B cell (primary cell): ENCODE data around the gene DLG2. TPM values are rescaled to one million over a fixed set of nuclear protein-coding genes. Genes with fewer than 3 reads are reported as not detected.

Experiments
- ATAC-seq: fragments of 200-7000 bp; cut with Tn5 transposase; one replicate; pipeline ENCODE4 v1.10.0; 2021; ENCODE audit warnings: low read depth, mild to moderate bottlenecking, moderate number of reproducible peaks, moderate library complexity
- CTCF ChIA-PET: fragments of 350-600 bp; sonication (Branson Sonifier 250); formaldehyde crosslinking; loops from one replicate; lab custom pipeline; 2021; ENCODE audit warnings: antibody characterized with exemption, inconsistent platforms; lab: Charles Lee
- POLR2A ChIA-PET: fragments of 350-600 bp; sonication (Branson Sonifier 250); formaldehyde crosslinking; loops from one replicate; lab custom pipeline; 2021; ENCODE audit warnings: antibody characterized with exemption; lab: Charles Lee
- DNase-seq: peaks from one replicate; pipeline ENCODE4 v3.0.0; 2013
- H2AFZ ChIP-seq: 2 replicates; pipeline ENCODE4 v1.6.1; 2012; ENCODE audit warnings: mild to moderate bottlenecking, low read depth, low read length; ENCODE audit not compliant: insufficient read depth, poor library complexity, severe bottlenecking
- H3K27ac ChIP-seq, 2 donors: 1 replicate in 1 of 2; 2 replicates in 1 of 2; pipeline ENCODE4 v1.5.1; 2012 to 2013; ENCODE audit warnings: low read length in 2 of 2, mild to moderate bottlenecking in 2 of 2, moderate library complexity in 1 of 2
- H3K27me3 ChIP-seq, 4 experiments: fragments of 200-600 bp in 1 of 4; sonication (generic) in 1 of 4; replicated peaks in 1 of 4; 1 replicate in 2 of 4; 2 replicates in 2 of 4; pipeline versions ENCODE4 v1.6.1 to v1.7.0; 2013 to 2016; ENCODE audit warnings: low read length in 3 of 4, mild to moderate bottlenecking in 2 of 4, mixed read lengths in 1 of 4, moderate library complexity in 1 of 4; ENCODE audit not compliant: insufficient read depth in 4 of 4, control insufficient read depth in 3 of 4; ENCODE audit errors: control extremely low read depth in 1 of 4
- H3K36me3 ChIP-seq, 2 experiments: replicated peaks in 1 of 2; 1 replicate in 1 of 2; 2 replicates in 1 of 2; pipeline versions ENCODE4 v1.6.1 to v1.7.1; 2013; ENCODE audit warnings: low read length in 1 of 2; ENCODE audit not compliant: insufficient read depth in 2 of 2, control insufficient read depth in 1 of 2; ENCODE audit errors: control extremely low read depth in 1 of 2, extremely low read depth in 1 of 2
- H3K4me1 ChIP-seq, 2 donors: fragments of 200-600 bp in 1 of 2; sonication (generic) in 1 of 2; 1 replicate in 1 of 2; 2 replicates in 1 of 2; pipeline versions ENCODE4 v1.5.1 to v1.6.1; 2013 to 2017; ENCODE audit warnings: low read length in 2 of 2; ENCODE audit not compliant: control insufficient read depth in 2 of 2, insufficient read depth in 2 of 2
- H3K4me2 ChIP-seq: replicated peaks from 2 replicates; pipeline ENCODE3; 2012; ENCODE audit warnings: mild to moderate bottlenecking, low read depth, low read length; ENCODE audit not compliant: poor library complexity, severe bottlenecking
- H3K4me3 ChIP-seq, 5 experiments: fragments of 200-600 bp in 1 of 5; sonication (generic) in 1 of 5; 1 replicate in 3 of 5; 2 replicates in 2 of 5; pipeline versions ENCODE4 v1.5.1 to v1.7.0; 2011 to 2016; ENCODE audit warnings: low read length in 4 of 5, mild to moderate bottlenecking in 4 of 5, low read depth in 2 of 5, control low read depth in 1 of 5, moderate library complexity in 1 of 5; ENCODE audit not compliant: insufficient read depth in 1 of 5; ENCODE audit errors: control extremely low read depth in 1 of 5, extremely low read depth in 1 of 5
- H3K79me2 ChIP-seq: fragments of 200-600 bp; sonication (generic); one replicate; pipeline ENCODE4 v1.6.0; 2016; ENCODE audit warnings: low read length; ENCODE audit not compliant: control insufficient read depth, insufficient read depth
- H3K9ac ChIP-seq: fragments of 200-600 bp; sonication (generic); 2 replicates; pipeline ENCODE4 v1.6.1; 2017; ENCODE audit warnings: mild to moderate bottlenecking, low read length, moderate library complexity
- H3K9me3 ChIP-seq, 3 donors: one replicate each; pipeline versions ENCODE4 v1.6.1 to v1.7.1; 2013; ENCODE audit warnings: low read length in 2 of 3; ENCODE audit not compliant: control insufficient read depth in 2 of 3, insufficient read depth in 1 of 3; ENCODE audit errors: control extremely low read depth in 1 of 3
- H4K20me1 ChIP-seq: 2 replicates; pipeline ENCODE4 v1.6.0; 2012; ENCODE audit warnings: mild to moderate bottlenecking, low read length; ENCODE audit not compliant: insufficient read depth, control insufficient read depth, poor library complexity, severe bottlenecking
- H3K27ac Mint-ChIP-seq: one replicate; pipeline ENCODE4 v1.8.0; 2021; ENCODE audit warnings: mixed read lengths
- H3K27me3 Mint-ChIP-seq: one replicate; pipeline ENCODE4 v1.8.0; 2021; ENCODE audit warnings: mixed read lengths
- H3K4me1 Mint-ChIP-seq: one replicate; pipeline ENCODE4 v1.8.0; 2021; ENCODE audit warnings: mixed read lengths
- H3K4me3 Mint-ChIP-seq: one replicate; pipeline ENCODE4 v1.8.0; 2021; ENCODE audit warnings: mixed read lengths
- H3K9me3 Mint-ChIP-seq: one replicate; pipeline ENCODE4 v1.8.0; 2022; ENCODE audit warnings: mixed read lengths; ENCODE audit not compliant: insufficient read depth
- EZH2 ChIP-seq: IDR thresholded peaks from 2 replicates; pipeline ENCODE4 v1.6.1; 2012; ENCODE audit warnings: borderline replicate concordance, low read depth, mild to moderate bottlenecking, moderate library complexity, low read length; ENCODE audit not compliant: insufficient read depth, poor library complexity, severe bottlenecking
- WGBS: methylation state at CpG from one replicate; pipeline ENCODE4 v1.1.5; 2013; ENCODE audit warnings: missing lambda C conversion rate; ENCODE audit not compliant: insufficient coverage; 5-methylcytosine and 5-hydroxymethylcytosine counted together
- intact Hi-C: fragments of 100-400 bp; cut with micrococcal nuclease; formaldehyde crosslinking; loops from one replicate; pipeline ENCODE4 v1.10.0; 2022
- polyA plus RNA-seq: library from polyadenylated mRNA; depleted of rRNA; stranded (reverse); fragments of >200 nt; gene quantifications from 2 replicates; pipeline ENCODE4 v1.2.3, GENCODE V29; 2012
- total RNA-seq, 2 donors: library from RNA; stranded (reverse); fragments of 120-200 nt in 1 of 2; gene quantifications; 1 replicate in 1 of 2; 2 replicates in 1 of 2; pipeline versions ENCODE4 v1.2.3 to v1.2.4, GENCODE V29; 2013 to 2022
- TF ChIP-seq, protein P1 (sequence below): fragments of 200-600 bp; IDR thresholded peaks from one replicate; pipeline ENCODE4 v1.8.0; 2022; ENCODE audit warnings: antibody characterized with exemption, mild to moderate bottlenecking

DLG2 gene
- total and polyA plus RNA-seq, 2 donors (not counting 1 experiment from before 2014, with no cell fraction given): 0.54 to 5.4 TPM

DNA sequence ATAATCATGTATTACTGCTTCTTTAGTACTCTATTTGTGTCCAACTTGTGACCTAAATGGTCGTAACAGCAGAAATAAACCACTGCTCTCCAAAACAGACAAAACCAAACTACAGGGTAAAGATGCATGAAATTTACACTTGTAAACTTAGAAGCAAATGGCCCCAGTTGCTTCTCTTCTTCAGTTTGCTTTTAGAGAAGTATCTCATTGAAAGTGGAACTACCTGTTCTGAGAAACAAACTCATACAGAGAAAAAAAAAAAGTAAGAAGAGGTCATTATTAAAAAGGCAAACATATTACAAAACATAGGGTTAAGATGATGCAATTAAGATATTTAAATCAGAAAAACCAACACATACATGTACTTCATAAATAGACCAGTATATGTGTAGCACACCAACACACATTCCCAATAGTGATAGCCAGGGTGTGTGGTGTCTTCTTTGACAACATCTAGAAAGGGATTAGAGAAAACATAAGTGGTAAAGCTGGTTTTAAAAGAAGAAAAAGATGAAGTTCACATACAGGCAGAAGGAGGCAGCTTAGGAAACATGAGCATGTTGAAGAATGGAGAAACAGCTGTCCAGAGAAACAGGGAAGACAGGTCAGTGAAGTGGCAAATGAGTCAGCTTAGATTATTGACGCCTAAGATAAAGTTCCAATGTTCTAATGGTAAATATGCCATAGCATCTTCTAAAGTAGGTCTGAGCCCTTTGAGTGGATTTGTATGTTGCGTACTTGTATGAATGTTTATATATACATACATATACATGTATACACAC lies 1496.3 kb downstream of the DLG2 start:
- H3K4me1 Mint-ChIP-seq: no peaks in the 10 kb centered on the region
- H2AFZ ChIP-seq: no peak overlapping the region
- DNase-seq: no peak
- H3K27me3 Mint-ChIP-seq: no peaks in the 10 kb centered on the region
- TF ChIP-seq, protein P1, sequence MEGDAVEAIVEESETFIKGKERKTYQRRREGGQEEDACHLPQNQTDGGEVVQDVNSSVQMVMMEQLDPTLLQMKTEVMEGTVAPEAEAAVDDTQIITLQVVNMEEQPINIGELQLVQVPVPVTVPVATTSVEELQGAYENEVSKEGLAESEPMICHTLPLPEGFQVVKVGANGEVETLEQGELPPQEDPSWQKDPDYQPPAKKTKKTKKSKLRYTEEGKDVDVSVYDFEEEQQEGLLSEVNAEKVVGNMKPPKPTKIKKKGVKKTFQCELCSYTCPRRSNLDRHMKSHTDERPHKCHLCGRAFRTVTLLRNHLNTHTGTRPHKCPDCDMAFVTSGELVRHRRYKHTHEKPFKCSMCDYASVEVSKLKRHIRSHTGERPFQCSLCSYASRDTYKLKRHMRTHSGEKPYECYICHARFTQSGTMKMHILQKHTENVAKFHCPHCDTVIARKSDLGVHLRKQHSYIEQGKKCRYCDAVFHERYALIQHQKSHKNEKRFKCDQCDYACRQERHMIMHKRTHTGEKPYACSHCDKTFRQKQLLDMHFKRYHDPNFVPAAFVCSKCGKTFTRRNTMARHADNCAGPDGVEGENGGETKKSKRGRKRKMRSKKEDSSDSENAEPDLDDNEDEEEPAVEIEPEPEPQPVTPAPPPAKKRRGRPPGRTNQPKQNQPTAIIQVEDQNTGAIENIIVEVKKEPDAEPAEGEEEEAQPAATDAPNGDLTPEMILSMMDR: no peak
- no peak for TF ChIP-seq EZH2
- no peaks in the 10 kb centered on the region for H3K27me3 ChIP-seq
- WGBS: no CpG with 5 or more reads among the region's 3 CpGs
- intact Hi-C loops: no loop called here
- H3K79me2 ChIP-seq: no peaks in the 10 kb centered on the region
- no peaks in the 10 kb centered on the region for H3K36me3 ChIP-seq
- H3K4me3 ChIP-seq: no peak overlapping the region
- H3K4me3 Mint-ChIP-seq: no peak overlapping the region
- no peaks in the 10 kb centered on the region for H3K9me3 ChIP-seq
- H3K4me1 ChIP-seq: no peaks in the 10 kb centered on the region
- peaks cover 5% of the 10 kb centered on the region for H3K9me3 Mint-ChIP-seq
- H3K4me2 ChIP-seq: no peak overlapping the region
- ChIA-PET CTCF (no interaction called here), POLR2A (no interaction called here)
- no peak for ATAC-seq
- no peak overlapping the region for H3K27ac ChIP-seq
- no peak overlapping the region for H3K9ac ChIP-seq
- no peak overlapping the region for H3K27ac Mint-ChIP-seq
- no peaks in the 10 kb centered on the region for H4K20me1 ChIP-seq

DNA sequence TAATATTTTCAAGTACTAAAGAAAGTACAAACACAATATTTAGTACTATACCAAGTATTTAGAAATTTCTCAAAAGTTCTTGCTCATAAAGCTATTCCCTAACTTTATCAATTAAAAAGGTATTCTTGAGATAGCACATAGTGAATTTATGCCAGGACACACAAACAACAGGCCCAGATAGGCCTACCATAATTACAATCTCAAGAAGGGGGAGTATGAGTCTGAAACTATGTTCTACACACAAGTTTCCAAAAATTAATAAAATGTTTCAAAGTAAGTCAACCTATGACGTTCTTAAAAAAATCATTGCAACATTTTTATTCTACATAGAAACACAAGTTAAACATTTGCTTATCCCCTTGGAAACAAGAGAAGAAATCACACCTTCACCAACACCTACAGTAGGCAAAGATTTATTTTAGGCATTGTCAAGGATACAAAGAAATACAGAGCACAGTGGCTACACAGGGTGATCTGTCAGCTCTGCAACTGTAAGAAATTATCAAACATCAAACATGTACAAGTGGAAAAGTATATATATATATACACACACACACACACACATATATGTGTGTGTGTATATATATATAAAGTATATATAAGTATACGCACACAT lies 1497.1 kb downstream of the DLG2 start:
- Mint-ChIP-seq H3K27me3 (no peaks in the 10 kb centered on the region), H3K4me3 (no peak overlapping the region), H3K4me1 (no peaks in the 10 kb centered on the region), H3K27ac (no peak overlapping the region), H3K9me3 (peaks cover 2% of the 10 kb centered on the region)
- Histone ChIP-seq H3K36me3 (no peaks in the 10 kb centered on the region), H3K27ac (no peak overlapping the region), H3K27me3 (no peaks in the 10 kb centered on the region), H3K79me2 (no peaks in the 10 kb centered on the region), H3K9ac (no peak overlapping the region), H3K4me3 (no peak overlapping the region), H3K4me2 (no peak overlapping the region), H2AFZ (no peak overlapping the region), H4K20me1 (no peaks in the 10 kb centered on the region), H3K9me3 (no peaks in the 10 kb centered on the region), H3K4me1 (no peaks in the 10 kb centered on the region)
- ChIA-PET CTCF (no interaction called here), POLR2A (no interaction called here)
- 100% methylated on average over 1 of the region's 2 CpGs for WGBS
- ATAC-seq: no peak
- no peak for TF ChIP-seq EZH2
- TF ChIP-seq, protein P1: no peak
- no peak for DNase-seq
- intact Hi-C loops: no loop called here
